ENCODE data around the gene KNL1. TPM values are rescaled to one million over a fixed set of nuclear protein-coding genes. Genes with fewer than 3 reads are reported as not detected.

The KNL1 gene
- total and polyA plus RNA-seq, 9 donors: 8.7 to 16.9 (median 10.0) TPM

Other genes starting within 250 kb of the KNL1 start
- gene PHGR1, start 243.2 kb upstream of the KNL1 start, total RNA-seq: not detected
- 10 to 100 TPM in 1 of 8 donors, 1 to 10 TPM in 1, under 1 TPM in 1, not detected in 5; 0.41 to 33.7 (median 4.7) TPM for gene PHGR1, start 243.2 kb upstream of the KNL1 start, polyA plus RNA-seq (ENCODE audit: insufficient read depth in 1 of 8, insufficient read length in 8 of 8, low replicate concordance in 1 of 8)
- 0.75 TPM for gene DISP2, start 236.0 kb upstream of the KNL1 start, total RNA-seq
- 1 to 10 TPM in 5 of 8 donors, under 1 TPM in 3; 0.20 to 4.3 (median 1.4) TPM for gene DISP2, start 236.0 kb upstream of the KNL1 start, polyA plus RNA-seq (ENCODE audit: insufficient read depth in 1 of 8, insufficient read length in 8 of 8, low replicate concordance in 1 of 8)
- 22.2 TPM for gene KNSTRN, start 211.5 kb upstream of the KNL1 start, total RNA-seq
- gene KNSTRN, start 211.5 kb upstream of the KNL1 start, polyA plus RNA-seq (ENCODE audit: insufficient read depth in 1 of 8, insufficient read length in 8 of 8, low replicate concordance in 1 of 8): 10 to 100 TPM; 17.8 to 24.8 (median 21.8) TPM
- 30.5 TPM for gene IVD, start 188.5 kb upstream of the KNL1 start, total RNA-seq
- 10 to 100 TPM; 42.6 to 60.3 (median 49.3) TPM for gene IVD, start 188.5 kb upstream of the KNL1 start, polyA plus RNA-seq (ENCODE audit: insufficient read depth in 1 of 8, insufficient read length in 8 of 8, low replicate concordance in 1 of 8)
- 12.1 TPM for gene BAHD1, start 153.3 kb upstream of the KNL1 start, total RNA-seq
- 10 to 100 TPM; 13.3 to 22.6 (median 19.0) TPM for gene BAHD1, start 153.3 kb upstream of the KNL1 start, polyA plus RNA-seq (ENCODE audit: insufficient read depth in 1 of 8, insufficient read length in 8 of 8, low replicate concordance in 1 of 8)
- gene CHST14, start 123.3 kb upstream of the KNL1 start, total RNA-seq: 16.0 TPM
- 10 to 100 TPM; 32.1 to 48.4 (median 43.0) TPM for gene CHST14, start 123.3 kb upstream of the KNL1 start, polyA plus RNA-seq (ENCODE audit: insufficient read depth in 1 of 8, insufficient read length in 8 of 8, low replicate concordance in 1 of 8)
- 13.6 TPM for gene CCDC32, start 29.2 kb upstream of the KNL1 start, total RNA-seq
- 10 to 100 TPM; 15.7 to 25.9 (median 21.4) TPM for gene CCDC32, start 29.2 kb upstream of the KNL1 start, polyA plus RNA-seq (ENCODE audit: insufficient read depth in 1 of 8, insufficient read length in 8 of 8, low replicate concordance in 1 of 8)
- gene RPUSD2, start 24.9 kb upstream of the KNL1 start, total RNA-seq: 11.0 TPM
- 10 to 100 TPM in 5 of 8 donors, 1 to 10 TPM in 3; 8.7 to 12.0 (median 10.8) TPM for gene RPUSD2, start 24.9 kb upstream of the KNL1 start, polyA plus RNA-seq (ENCODE audit: insufficient read depth in 1 of 8, insufficient read length in 8 of 8, low replicate concordance in 1 of 8)
- 3.6 TPM for gene RAD51, start 100.9 kb downstream of the KNL1 start, total RNA-seq
- gene RAD51, start 100.9 kb downstream of the KNL1 start, polyA plus RNA-seq (ENCODE audit: insufficient read depth in 1 of 8, insufficient read length in 8 of 8, low replicate concordance in 1 of 8): 10 to 100 TPM in 5 of 8 donors, 1 to 10 TPM in 3; 6.9 to 13.3 (median 10.6) TPM
- gene RMDN3, start 161.0 kb downstream of the KNL1 start, total RNA-seq: 12.7 TPM
- gene RMDN3, start 161.0 kb downstream of the KNL1 start, polyA plus RNA-seq (ENCODE audit: insufficient read depth in 1 of 8, insufficient read length in 8 of 8, low replicate concordance in 1 of 8): 10 to 100 TPM; 21.1 to 31.2 (median 23.9) TPM
- gene GCHFR, start 169.8 kb downstream of the KNL1 start, total RNA-seq: 6.1 TPM
- gene GCHFR, start 169.8 kb downstream of the KNL1 start, polyA plus RNA-seq (ENCODE audit: insufficient read depth in 1 of 8, insufficient read length in 8 of 8, low replicate concordance in 1 of 8): 10 to 100 TPM in 1 of 8 donors, 1 to 10 TPM in 7; 3.8 to 14.1 (median 5.6) TPM
- gene C15orf62, start 175.7 kb downstream of the KNL1 start, total RNA-seq: 0.13 TPM
- gene C15orf62, start 175.7 kb downstream of the KNL1 start, polyA plus RNA-seq (ENCODE audit: insufficient read depth in 1 of 8, insufficient read length in 8 of 8, low replicate concordance in 1 of 8): 1 to 10 TPM in 5 of 8 donors, under 1 TPM in 3; 0.64 to 2.2 (median 1.4) TPM
- 15.1 TPM for gene ZFYVE19, start 212.8 kb downstream of the KNL1 start, total RNA-seq
- 10 to 100 TPM; 16.1 to 24.9 (median 18.9) TPM for gene ZFYVE19, start 212.8 kb downstream of the KNL1 start, polyA plus RNA-seq (ENCODE audit: insufficient read depth in 1 of 8, insufficient read length in 8 of 8, low replicate concordance in 1 of 8)
- 37.9 TPM for gene DNAJC17, start 213.2 kb downstream of the KNL1 start, total RNA-seq
- 10 to 100 TPM; 23.9 to 32.3 (median 30.4) TPM for gene DNAJC17, start 213.2 kb downstream of the KNL1 start, polyA plus RNA-seq (ENCODE audit: insufficient read depth in 1 of 8, insufficient read length in 8 of 8, low replicate concordance in 1 of 8)
- not detected for gene PPP1R14D, start 234.5 kb downstream of the KNL1 start, total RNA-seq
- gene PPP1R14D, start 234.5 kb downstream of the KNL1 start, polyA plus RNA-seq (ENCODE audit: insufficient read depth in 1 of 8, insufficient read length in 8 of 8, low replicate concordance in 1 of 8): under 1 TPM in 2 of 8 donors, not detected in 6; 0.22 to 0.23 TPM
- gene SPINT1, start 249.8 kb downstream of the KNL1 start, total RNA-seq: 0.40 TPM
- 10 to 100 TPM in 1 of 8 donors, 1 to 10 TPM in 4, under 1 TPM in 3; 0.38 to 11.0 (median 1.2) TPM for gene SPINT1, start 249.8 kb downstream of the KNL1 start, polyA plus RNA-seq (ENCODE audit: insufficient read depth in 1 of 8, insufficient read length in 8 of 8, low replicate concordance in 1 of 8)